AG04449 (cell line): ENCODE data around the gene GNLY.

Source experiments
- CTCF ChIA-PET: fragments of 350-600 bp; formaldehyde crosslinking; extraction: SDS; loops from one replicate; lab custom pipeline; 2021; ENCODE audit warnings: antibody characterized with exemption; lab: Yijun Ruan, JAX
- POLR2A ChIA-PET: fragments of 400-600, 350-600 bp; formaldehyde crosslinking; extraction: SDS; loops from one replicate; lab custom pipeline; 2020; ENCODE audit warnings: antibody characterized with exemption, inconsistent platforms; lab: Yijun Ruan, JAX
- DNase-seq: peaks from one replicate; pipeline ENCODE4 v3.0.0-alpha.2; 2010; ENCODE audit warnings: low read depth, low spot score
- H3K4me3 ChIP-seq: 2 replicates; pipeline ENCODE4 v1.5.1; 2011; ENCODE audit warnings: low read depth, mild to moderate bottlenecking, control low read depth, low read length
- TF ChIP-seq, protein P1 (sequence below): IDR thresholded peaks from one replicate; pipeline ENCODE4 v1.5.1; 2011; ENCODE audit warnings: mild to moderate bottlenecking, moderate library complexity, low read length, control low read depth, inconsistent platforms; ENCODE audit not compliant: insufficient read depth; ENCODE audit errors: missing control alignments

The GNLY gene

DNA sequence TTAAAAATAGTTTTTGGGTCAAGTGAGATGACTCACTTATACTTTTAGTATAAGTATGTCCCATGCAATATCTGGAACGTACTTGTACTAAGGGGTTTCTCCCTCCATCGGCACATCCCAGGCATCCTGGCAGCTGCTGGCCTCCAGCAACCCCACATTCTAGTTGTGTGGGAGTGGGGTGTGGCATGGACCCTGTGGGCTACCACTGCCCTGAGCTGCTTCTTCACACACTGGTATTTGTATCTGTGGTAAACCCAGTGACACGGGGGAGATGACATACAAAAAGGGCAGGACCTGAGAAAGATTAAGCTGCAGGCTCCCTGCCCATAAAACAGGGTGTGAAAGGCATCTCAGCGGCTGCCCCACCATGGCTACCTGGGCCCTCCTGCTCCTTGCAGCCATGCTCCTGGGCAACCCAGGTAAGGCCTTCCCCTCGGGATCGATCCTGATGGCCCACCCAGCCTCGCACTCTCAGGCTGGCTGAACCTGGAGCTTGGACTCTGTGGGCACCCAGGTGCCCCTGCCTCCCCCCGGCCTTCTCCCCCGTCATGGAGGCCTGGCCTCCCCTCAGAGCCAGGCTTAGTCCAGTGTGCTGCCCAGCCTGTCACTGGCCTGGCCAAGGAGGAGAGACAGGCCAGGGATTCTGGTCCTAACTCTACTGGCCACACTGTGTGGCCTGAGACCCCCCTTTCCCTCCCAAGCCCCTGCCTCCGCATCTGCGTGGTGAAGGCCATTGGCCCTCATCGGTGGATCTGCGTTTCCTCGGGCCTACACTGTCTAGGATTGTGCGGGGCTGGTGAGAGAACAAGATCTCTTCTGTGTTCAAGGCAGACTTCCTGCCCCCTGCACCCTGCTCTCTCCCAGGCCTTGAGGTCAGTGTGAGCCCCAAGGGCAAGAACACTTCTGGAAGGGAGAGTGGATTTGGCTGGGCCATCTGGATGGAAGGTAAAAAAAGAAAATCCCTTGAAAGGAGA lies at the start of gene GNLY:
Gene GNLY, plus strand, starts transcription at position 307 of the 974 bp plus-strand sequence. Its CDS starts 61 bp downstream, at position 368.
- ChIA-PET CTCF (interaction anchor here (0.8 to 5.0 kb wide), 9 partner anchors 12 to 44 kb away, joined by 3 to 31 read pairs (median 3); no protein-coding TSS in a partner anchor), POLR2A (no interaction called here)
- no peak for DNase-seq
- H3K4me3 ChIP-seq = no peak within 1 kb of the TSS
- TF ChIP-seq, protein P1, sequence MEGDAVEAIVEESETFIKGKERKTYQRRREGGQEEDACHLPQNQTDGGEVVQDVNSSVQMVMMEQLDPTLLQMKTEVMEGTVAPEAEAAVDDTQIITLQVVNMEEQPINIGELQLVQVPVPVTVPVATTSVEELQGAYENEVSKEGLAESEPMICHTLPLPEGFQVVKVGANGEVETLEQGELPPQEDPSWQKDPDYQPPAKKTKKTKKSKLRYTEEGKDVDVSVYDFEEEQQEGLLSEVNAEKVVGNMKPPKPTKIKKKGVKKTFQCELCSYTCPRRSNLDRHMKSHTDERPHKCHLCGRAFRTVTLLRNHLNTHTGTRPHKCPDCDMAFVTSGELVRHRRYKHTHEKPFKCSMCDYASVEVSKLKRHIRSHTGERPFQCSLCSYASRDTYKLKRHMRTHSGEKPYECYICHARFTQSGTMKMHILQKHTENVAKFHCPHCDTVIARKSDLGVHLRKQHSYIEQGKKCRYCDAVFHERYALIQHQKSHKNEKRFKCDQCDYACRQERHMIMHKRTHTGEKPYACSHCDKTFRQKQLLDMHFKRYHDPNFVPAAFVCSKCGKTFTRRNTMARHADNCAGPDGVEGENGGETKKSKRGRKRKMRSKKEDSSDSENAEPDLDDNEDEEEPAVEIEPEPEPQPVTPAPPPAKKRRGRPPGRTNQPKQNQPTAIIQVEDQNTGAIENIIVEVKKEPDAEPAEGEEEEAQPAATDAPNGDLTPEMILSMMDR = no peak

DNA sequence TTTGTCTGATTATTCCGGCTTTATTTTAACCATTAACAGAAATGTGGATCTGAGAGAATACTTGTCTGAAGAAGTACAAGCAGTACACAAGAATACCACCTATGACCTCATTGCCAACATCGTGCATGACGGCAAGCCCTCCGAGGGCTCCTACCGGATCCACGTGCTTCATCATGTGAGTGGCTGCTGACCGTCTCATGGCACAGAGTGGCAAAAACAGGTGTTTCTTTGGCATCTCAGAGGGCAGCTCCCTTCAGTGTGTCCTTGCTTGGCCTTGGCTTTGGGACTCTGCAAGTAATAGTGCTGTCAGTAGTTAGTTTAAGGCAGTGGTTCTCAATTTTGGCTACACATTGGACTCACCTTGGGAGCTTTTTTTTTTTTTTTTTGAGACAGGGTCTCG lies 49.2 kb upstream of the GNLY start:
- ChIA-PET POLR2A (no interaction called here), CTCF (interaction anchor here (1.5 to 35.3 kb wide), 6 partner anchors 8 to 170 kb away, joined by 3 to 915 read pairs (median 26); no protein-coding TSS in a partner anchor)
- TF ChIP-seq, protein P1 = no peak
- DNase-seq = no peak
- no peak overlapping the region for H3K4me3 ChIP-seq

DNA sequence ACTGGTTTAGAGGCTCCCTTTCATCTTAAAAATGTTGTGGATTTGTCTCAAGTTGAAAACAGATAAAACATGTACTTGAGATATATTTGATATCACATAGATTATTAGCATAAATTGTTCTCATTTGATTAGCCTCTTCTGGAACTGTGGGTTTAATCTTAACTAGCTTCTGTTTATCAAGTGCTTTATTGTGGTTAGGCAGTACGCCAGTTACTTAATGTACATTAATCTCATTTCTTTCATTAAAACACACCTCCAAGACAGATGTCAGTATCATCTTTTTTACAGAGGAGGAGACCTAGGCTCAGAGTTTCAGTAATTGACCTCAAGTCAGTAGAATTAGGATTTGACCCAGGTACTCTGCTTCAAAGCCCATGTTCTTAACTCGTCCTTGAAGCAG lies 48.0 kb upstream of the GNLY start:
- ChIA-PET POLR2A (no interaction called here), CTCF (interaction anchor here (0.8 to 35.3 kb wide), 7 partner anchors 9 to 181 kb away, joined by 3 to 915 read pairs (median 12); no protein-coding TSS in a partner anchor)
- DNase-seq = no peak
- TF ChIP-seq, protein P1 = no peak
- H3K4me3 ChIP-seq = no peak overlapping the region

- POLR2A ChIA-PET = no interaction called here
- TF ChIP-seq, protein P1 = no peak
- DNase-seq = no peak
- no peak overlapping the region for H3K4me3 ChIP-seq
- CTCF ChIA-PET = interaction anchor here (1.0 to 35.3 kb wide), 18 partner anchors 11 to 466 kb away, joined by 3 to 915 read pairs (median 6); partner anchors contain the start of genes ATOH8 and USP39
These were observed 46.2 kb upstream of the GNLY start for GRCh38 chr2:85647823-85648526.

DNA sequence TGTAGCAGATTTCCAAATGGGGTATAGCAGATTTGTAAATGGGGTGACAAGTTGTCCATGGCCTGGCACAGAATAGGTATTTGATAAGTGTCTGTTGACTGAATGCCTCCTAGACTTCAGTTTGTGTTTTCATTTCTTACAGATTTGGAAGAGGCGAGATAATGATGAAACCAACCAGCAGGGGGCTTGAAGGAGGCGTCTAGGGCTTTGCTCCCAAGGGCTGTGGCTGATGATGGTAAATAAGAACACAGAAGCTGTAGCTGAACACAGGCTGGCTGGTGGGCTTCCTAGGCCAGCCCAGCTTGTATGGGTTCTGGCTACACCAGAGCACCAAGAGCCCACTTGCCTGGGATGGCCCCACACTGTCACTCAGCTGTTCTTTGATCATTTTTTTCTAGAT lies 45.5 kb upstream of the GNLY start:
- DNase-seq = no peak
- H3K4me3 ChIP-seq = no peak overlapping the region
- TF ChIP-seq, protein P1 = peak; percentile 65
- ChIA-PET CTCF (interaction anchor here (0.7 to 35.3 kb wide), 31 partner anchors 11 to 466 kb away, joined by 3 to 915 read pairs (median 5); partner anchors contain the start of genes ATOH8 and USP39), POLR2A (interaction anchor here (1.0 to 1.3 kb wide), 3 partner anchors 11 to 94 kb away, joined by 3 to 5 read pairs (median 3); no protein-coding TSS in a partner anchor)
